H1 (cell line): ENCODE results near the gene SV2C. TPM values are rescaled to one million over a fixed set of nuclear protein-coding genes. Genes with fewer than 3 reads are reported as not detected.

ENCODE experiments used
- ASH2L ChIP-seq: fragments of 200-600, 300-600 bp; sonication (generic); IDR thresholded peaks from one replicate; pipeline ENCODE4 v1.7.1; 2017; ENCODE audit warnings: low read length
- CEBPB ChIP-seq: IDR thresholded peaks from 2 replicates; pipeline ENCODE4 v1.6.1; 2012; ENCODE audit warnings: low read depth, low read length
- CHD7 ChIP-seq: fragments of 300-600 bp; sonication (generic); IDR thresholded peaks from 2 replicates; pipeline ENCODE4 v1.7.1; 2012; ENCODE audit warnings: low read length, moderate library complexity, mild to moderate bottlenecking, inconsistent platforms; ENCODE audit not compliant: insufficient replicate concordance
- GABPA ChIP-seq: IDR thresholded peaks from 2 replicates; pipeline ENCODE4 v1.6.1; 2011; ENCODE audit warnings: mild to moderate bottlenecking, low read length, moderate library complexity, borderline replicate concordance; ENCODE audit not compliant: insufficient read depth
- HDAC6 ChIP-seq: IDR thresholded peaks from one replicate; pipeline ENCODE4 v1.7.1; 2012; ENCODE audit warnings: low read depth, mild to moderate bottlenecking, inconsistent platforms, low read length, moderate library complexity
- JUN ChIP-seq: IDR thresholded peaks from 2 replicates; pipeline ENCODE4 v1.6.1; 2011; ENCODE audit warnings: low read depth, mild to moderate bottlenecking, improper control_type of control experiment, low read length
- NRF1 ChIP-seq: IDR thresholded peaks from 2 replicates; pipeline ENCODE4 v1.6.1; 2011; ENCODE audit warnings: mild to moderate bottlenecking, low read depth, low read length, improper control_type of control experiment
- RAD21 ChIP-seq, 2 experiments: IDR thresholded peaks in 1 of 2; conservative IDR thresholded peaks in 1 of 2; 2 replicates each; pipeline ENCODE4 v1.6.1; 2011; ENCODE audit warnings: low read depth in 2 of 2, low read length in 2 of 2, improper control_type of control experiment in 1 of 2, inconsistent platforms in 1 of 2, mild to moderate bottlenecking in 1 of 2, moderate library complexity in 1 of 2
- TCF12 ChIP-seq: IDR thresholded peaks from 2 replicates; pipeline ENCODE4 v1.6.1; 2011; ENCODE audit warnings: low read depth, mild to moderate bottlenecking, low read length
- TEAD4 ChIP-seq: IDR thresholded peaks from 2 replicates; pipeline ENCODE4 v1.6.1; 2012; ENCODE audit warnings: low read depth, low read length, inconsistent platforms, mixed read lengths
- polyA plus RNA-seq, 7 experiments: library from polyadenylated mRNA; depleted of rRNA in 3 of 7; stranded (reverse) in 5 of 7; unstranded in 2 of 7; fragments of >200 nt in 5 of 7; fragments of 200-250 nt in 2 of 7; gene quantifications; 1 replicate in 5 of 7; 2 replicates in 1 of 7; 4 replicates in 1 of 7; pipeline versions ENCODE4 v1.2.1 to v1.2.3, GENCODE V29; 2011 to 2013; ENCODE audit warnings: missing spikeins in 2 of 7, mixed read lengths in 2 of 7
- total RNA-seq: library from RNA; stranded (reverse); fragmentation: NEBNext Ultra II Directional; extraction: Animal tissue kit (Norgen Biotek cat#: 25700); gene quantifications from 2 replicates; pipeline ENCODE4 v1.2.1, GENCODE V29; 2021

The SV2C gene
- total and polyA plus RNA-seq, 2 of the 8 experiments (the other 6 are each of a cell fraction or from before 2014, with no cell fraction given), result 0.08 to 0.24 TPM

GRCh38 chr5:76256116-76256889 is 173.1 kb downstream of the SV2C start (continued):
- TF ChIP-seq CHD7 (no peak), NRF1 (no peak), TEAD4 (no peak), CEBPB (peak; percentile 65), ASH2L (no peak), JUN (no peak), TCF12 (no peak), HDAC6 (no peak), RAD21 (IDR thresholded peaks at IDR 0.05 in 1 of 2, conservative IDR thresholded peaks at IDR 0.05 in 1 of 2; ENCODE audit: low read depth in 2 of 2, low read length in 2 of 2) (peak; percentile 99 to 100), GABPA (no peak)
